Measurements from ENCODE around the gene LTBP1. TPM values are rescaled to one million over a fixed set of nuclear protein-coding genes. Genes with fewer than 3 reads are reported as not detected.

LTBP1 gene
- total and polyA plus RNA-seq, 2 experiments from 2014 or later, result 35.6 to 68.9 TPM

DNA sequence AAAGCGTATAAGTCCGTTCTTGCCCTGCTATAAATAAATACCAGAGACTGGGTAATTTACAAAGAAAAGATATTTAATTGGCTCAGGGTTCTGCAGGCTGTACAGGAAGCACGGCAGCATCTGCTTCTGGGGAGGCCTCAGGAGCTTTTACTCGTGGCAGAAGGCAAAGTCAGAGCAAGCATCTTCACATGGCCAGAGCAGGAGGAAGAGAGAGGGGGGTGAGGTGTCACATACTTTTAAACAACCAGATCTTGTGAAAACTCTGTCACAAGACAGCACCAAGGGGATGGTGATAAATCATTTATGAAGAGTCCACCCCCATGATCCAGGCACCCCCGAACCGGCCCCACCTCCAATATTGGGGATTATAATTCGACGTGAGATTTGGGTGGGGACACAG is 130.6 kb downstream of the LTBP1 start:
- Histone ChIP-seq H3K9me3 (ENCODE audit: low read depth) (no peaks in the 10 kb centered on the region), H4K20me1 (ENCODE audit: insufficient read depth, poor library complexity, severe bottlenecking) (no peaks in the 10 kb centered on the region), H3K4me2 (no peak overlapping the region), H2AFZ (no peak overlapping the region), H3K36me3 (replicated peaks; ENCODE audit: insufficient read depth, low read depth) (no peaks in the 10 kb centered on the region), H3K79me2 (no peaks in the 10 kb centered on the region), H3K9me2 (replicated peaks; ENCODE audit: insufficient read depth) (no peaks in the 10 kb centered on the region), H3K27me3 (no peaks in the 10 kb centered on the region), H3K4me1 (ENCODE audit: insufficient read depth) (no peaks in the 10 kb centered on the region), H3K4me3 (no peak overlapping the region), H3K27ac (no peak overlapping the region)
- no peak for DNase-seq (ENCODE audit: low spot score)
- 77% methylated on average over 8 of the region's 8 CpGs for WGBS (ENCODE audit: low lambda C conversion rate, missing lambda C conversion rate)
- TF ChIP-seq EZH2 (IDR thresholded peaks at IDR 0.05; ENCODE audit: borderline replicate concordance) (no peak), EZH2phosphoT487 (IDR thresholded peaks at IDR 0.05; ENCODE audit: low read depth, severe bottlenecking, unreplicated experiment) (no peak), CTCF (IDR thresholded peaks at IDR 0.05; ENCODE audit: poor library complexity) (no peak)

GRCh38 chr2:33077844-33078243 is 131.1 kb downstream of the LTBP1 start:
- DNase-seq (ENCODE audit: low spot score), result no peak
- Histone ChIP-seq H3K9me3 (ENCODE audit: low read depth) (no peaks in the 10 kb centered on the region), H3K27me3 (no peaks in the 10 kb centered on the region), H3K4me1 (ENCODE audit: insufficient read depth) (no peaks in the 10 kb centered on the region), H3K9me2 (replicated peaks; ENCODE audit: insufficient read depth) (no peaks in the 10 kb centered on the region), H3K36me3 (replicated peaks; ENCODE audit: insufficient read depth, low read depth) (no peaks in the 10 kb centered on the region), H3K79me2 (no peaks in the 10 kb centered on the region), H2AFZ (no peak overlapping the region), H3K4me3 (no peak overlapping the region), H3K27ac (no peak overlapping the region), H4K20me1 (ENCODE audit: insufficient read depth, poor library complexity, severe bottlenecking) (no peaks in the 10 kb centered on the region), H3K4me2 (no peak overlapping the region)
- TF ChIP-seq EZH2phosphoT487 (IDR thresholded peaks at IDR 0.05; ENCODE audit: low read depth, severe bottlenecking, unreplicated experiment) (no peak), CTCF (IDR thresholded peaks at IDR 0.05; ENCODE audit: poor library complexity) (no peak), EZH2 (IDR thresholded peaks at IDR 0.05; ENCODE audit: borderline replicate concordance) (no peak)
- WGBS (ENCODE audit: low lambda C conversion rate, missing lambda C conversion rate), result 73% methylated on average over 4 of the region's 4 CpGs

DNA sequence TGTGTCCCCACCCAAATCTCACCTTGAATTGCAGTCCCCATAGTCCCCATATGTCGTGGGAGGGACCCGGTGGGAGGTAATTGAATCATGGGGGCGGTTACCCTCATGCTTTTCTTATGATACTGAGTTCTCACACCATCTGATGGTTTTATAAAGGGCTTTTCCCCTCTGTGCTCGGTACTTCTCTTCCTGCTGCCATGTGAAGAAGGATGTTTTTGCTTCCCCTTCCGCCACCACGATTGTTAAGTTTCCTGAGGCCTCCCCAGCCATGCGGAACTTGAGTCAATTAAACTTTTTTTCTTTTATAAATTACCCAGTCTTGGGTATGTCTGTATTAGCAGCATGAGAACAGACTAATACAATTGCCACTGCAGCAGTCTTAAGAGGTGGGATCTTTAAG is 134.9 kb downstream of the LTBP1 start:
- Histone ChIP-seq H3K27ac (no peak overlapping the region), H3K4me3 (no peak overlapping the region), H4K20me1 (ENCODE audit: insufficient read depth, poor library complexity, severe bottlenecking) (no peaks in the 10 kb centered on the region), H3K79me2 (no peaks in the 10 kb centered on the region), H3K9me3 (ENCODE audit: low read depth) (no peaks in the 10 kb centered on the region), H2AFZ (no peak overlapping the region), H3K27me3 (no peaks in the 10 kb centered on the region), H3K36me3 (replicated peaks; ENCODE audit: insufficient read depth, low read depth) (no peaks in the 10 kb centered on the region), H3K4me1 (ENCODE audit: insufficient read depth) (peaks cover 9% of the 10 kb centered on the region), H3K9me2 (replicated peaks; ENCODE audit: insufficient read depth) (no peaks in the 10 kb centered on the region), H3K4me2 (no peak overlapping the region)
- TF ChIP-seq EZH2 (IDR thresholded peaks at IDR 0.05; ENCODE audit: borderline replicate concordance) (no peak), CTCF (IDR thresholded peaks at IDR 0.05; ENCODE audit: poor library complexity) (no peak), EZH2phosphoT487 (IDR thresholded peaks at IDR 0.05; ENCODE audit: low read depth, severe bottlenecking, unreplicated experiment) (no peak)
- WGBS (ENCODE audit: low lambda C conversion rate, missing lambda C conversion rate), result 86% methylated on average over 7 of the region's 7 CpGs
- no peak for DNase-seq (ENCODE audit: low spot score)

Data from hepatocyte (in vitro differentiated cells).